Natural killer cell treated with Interleukin-12 subunit alpha and Interleukin-12 subunit beta and Interleukin-15 and Interleukin-18, amount 100 ng/mL, for 72 hours (primary cell): ENCODE results near the gene ZNG1F. TPM values are rescaled to one million over a fixed set of nuclear protein-coding genes. Genes with fewer than 3 reads are reported as not detected.
"Not testable (repeated sequence)": the region's sequence is repeated elsewhere in the genome, so short reads cannot be mapped to it uniquely, and the experiment has no call there.

Experiments used
- ATAC-seq, 2 donors: fragments of 150-1000 bp; cut with Tn5 transposase in 1 of 2; sonication (Bioruptor Pico), chemical (Tn5 transposase) in 1 of 2; 2 replicates each; pipeline ENCODE4 v1.10.0; 2021
- DNase-seq: peaks from one replicate; pipeline ENCODE4 v3.0.0; 2022; ENCODE audit warnings: low spot score
- H3K27ac Mint-ChIP-seq, 2 donors: 1 replicate in 1 of 2; 2 replicates in 1 of 2; pipeline ENCODE4 v1.8.0; 2022; ENCODE audit warnings: mixed read lengths in 2 of 2, mild to moderate bottlenecking in 1 of 2, moderate library complexity in 1 of 2
- H3K27me3 Mint-ChIP-seq, 2 donors: 1 replicate in 1 of 2; 2 replicates in 1 of 2; pipeline ENCODE4 v1.8.0; 2022; ENCODE audit warnings: mixed read lengths in 2 of 2
- H3K36me3 Mint-ChIP-seq: one replicate; pipeline ENCODE4 v1.8.0; 2022; ENCODE audit warnings: mixed read lengths
- H3K4me1 Mint-ChIP-seq, 2 donors: 1 replicate in 1 of 2; 2 replicates in 1 of 2; pipeline ENCODE4 v1.8.0; 2022; ENCODE audit warnings: low read depth in 2 of 2, mixed read lengths in 2 of 2, mild to moderate bottlenecking in 1 of 2
- H3K4me3 Mint-ChIP-seq: one replicate; pipeline ENCODE4 v1.8.0; 2022; ENCODE audit warnings: mixed read lengths
- H3K9me3 Mint-ChIP-seq: 2 replicates; pipeline ENCODE4 v1.8.0; 2022; ENCODE audit warnings: mixed read lengths
- total RNA-seq, 2 donors: library from RNA; stranded (reverse); gene quantifications; one replicate each; pipeline ENCODE4 v1.2.3, GENCODE V29; 2022

Gene ZNG1F
- total RNA-seq, 2 donors from 2014 or later: 7.1 to 20.2 TPM

- H3K9me3 Mint-ChIP-seq, DNase-seq, H3K4me1 Mint-ChIP-seq, ATAC-seq, H3K27ac Mint-ChIP-seq, H3K36me3 Mint-ChIP-seq, H3K4me3 Mint-ChIP-seq: not testable (repeated sequence)
- H3K27me3 Mint-ChIP-seq: peaks cover 17 to 27% of the 10 kb centered on the region in 2 donors
Observed at GRCh38 chr9:41086685-41087084, 102.4 kb downstream of the ZNG1F start.

DNA sequence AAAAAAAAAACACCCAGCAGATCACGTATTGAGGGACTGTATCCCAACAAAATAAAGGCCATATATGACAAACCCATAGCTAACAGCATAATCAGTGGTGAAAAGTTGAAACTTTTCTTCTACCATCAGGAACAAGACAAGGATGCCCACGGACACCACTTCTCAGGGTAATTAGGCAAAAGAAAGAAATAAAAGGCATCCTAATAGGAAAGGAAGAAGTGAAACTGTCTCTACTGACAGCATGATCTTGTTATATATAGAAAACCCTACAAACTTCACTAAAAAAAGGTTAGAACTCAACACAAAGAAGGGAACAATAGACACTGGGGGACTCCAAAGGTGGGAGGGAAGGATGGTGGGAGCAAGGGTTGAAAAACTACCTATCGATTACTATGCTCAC is 102.9 kb downstream of the ZNG1F start:
- H3K36me3 Mint-ChIP-seq, ATAC-seq, H3K27ac Mint-ChIP-seq, H3K4me1 Mint-ChIP-seq, H3K4me3 Mint-ChIP-seq, H3K9me3 Mint-ChIP-seq, DNase-seq: not testable (repeated sequence)
- H3K27me3 Mint-ChIP-seq: peaks cover 17 to 27% of the 10 kb centered on the region in 2 donors

- H3K36me3 Mint-ChIP-seq, ATAC-seq, H3K4me1 Mint-ChIP-seq, DNase-seq, H3K9me3 Mint-ChIP-seq, H3K4me3 Mint-ChIP-seq, H3K27ac Mint-ChIP-seq: not testable (repeated sequence)
- peaks cover 10 to 21% of the 10 kb centered on the region in 2 donors for H3K27me3 Mint-ChIP-seq
Observed at GRCh38 chr9:41082358-41082757, 106.8 kb downstream of the ZNG1F start.

Other genes starting within 250 kb of the ZNG1F start
- not detected for gene FOXD4L6, start 60.6 kb downstream of the ZNG1F start, total RNA-seq